K562 (cell line): ENCODE measurements around the gene MYLK4. TPM values are rescaled to one million over a fixed set of nuclear protein-coding genes. Genes with fewer than 3 reads are reported as not detected.

Experiments
- ARID1B ChIP-seq: fragments of 450-650 bp; IDR thresholded peaks from 2 replicates; pipeline ENCODE4 v1.6.1; 2016; ENCODE audit warnings: antibody characterized with exemption, mild to moderate bottlenecking, inconsistent platforms
- MAZ ChIP-seq, 2 experiments: fragments of 450-650 bp in 1 of 2; sonication (generic) in 1 of 2; formaldehyde crosslinking; IDR thresholded peaks in 1 of 2; conservative IDR thresholded peaks in 1 of 2; 2 replicates each; pipeline versions ENCODE4 v1.4.0 to v1.5.0; 2020; ENCODE audit warnings: mild to moderate bottlenecking in 1 of 2, missing genetic modification reagents in 1 of 2
- NFE2 ChIP-seq: IDR thresholded peaks from 2 replicates; pipeline ENCODE4 v1.6.1; 2014; ENCODE audit warnings: antibody characterized with exemption, low read depth
- RBM25 ChIP-seq: fragments of 200-400 bp; formaldehyde crosslinking; IDR thresholded peaks from 2 replicates; pipeline ENCODE4 v1.6.1; 2018; ENCODE audit warnings: low read length, low read depth, moderate library complexity; ENCODE audit not compliant: severe bottlenecking
- SMAD2 ChIP-seq: fragments of 150-350 bp; IDR thresholded peaks from 2 replicates; pipeline ENCODE4 v1.6.1; 2014; ENCODE audit warnings: low read depth, mild to moderate bottlenecking, low read length
- SMARCE1 ChIP-seq: fragments of 450-650 bp; IDR thresholded peaks from 2 replicates; pipeline ENCODE4 v1.7.1; 2016; ENCODE audit warnings: mild to moderate bottlenecking
- ZBTB12 ChIP-seq: fragments of 250-450 bp; sonication (Bioruptor Pico); IDR thresholded peaks from 2 replicates; pipeline ENCODE4 v1.4.0; 2020
- ZNF263 ChIP-seq: sonication (generic); formaldehyde crosslinking; IDR thresholded peaks from 2 replicates; pipeline ENCODE4 v1.8.0; 2022; ENCODE audit warnings: mild to moderate bottlenecking, missing genetic modification reagents, borderline replicate concordance
- ZNF408 ChIP-seq: fragments of 250-450 bp; sonication (Bioruptor Pico); IDR thresholded peaks from 2 replicates; pipeline ENCODE4 v1.4.0; 2020; ENCODE audit warnings: low read depth, mild to moderate bottlenecking, moderate library complexity
- ZNF696 ChIP-seq: fragments of 250-450 bp; sonication (Bioruptor Pico); conservative IDR thresholded peaks from 2 replicates; pipeline ENCODE4 v1.4.0; 2020; ENCODE audit warnings: mild to moderate bottlenecking, moderate library complexity
- ZNF785 ChIP-seq: fragments of 250-450 bp; sonication (Bioruptor Pico); IDR thresholded peaks from 2 replicates; pipeline ENCODE4 v1.4.0; 2020; ENCODE audit warnings: mild to moderate bottlenecking
- polyA plus RNA-seq, 8 experiments: library from polyadenylated mRNA; depleted of rRNA in 4 of 8; stranded (reverse) in 5 of 8; unstranded in 3 of 8; fragments of >200 nt; fragmentation: Nextera tagmentation in 2 of 8; fragmentation: Illumina TruSeq in 1 of 8; extraction: Ambion mirVana in 2 of 8; extraction: Trizol in 1 of 8; gene quantifications; 2 replicates each; pipeline versions ENCODE4 v1.2.1 to v1.2.3, GENCODE V29; 2011 to 2014; ENCODE audit warnings: inconsistent platforms in 1 of 8, missing spikeins in 1 of 8
- total RNA-seq, 7 experiments: library from RNA; depleted of rRNA in 6 of 7; stranded (reverse); fragments of >200 nt in 6 of 7; fragmentation: Illumina TruSeq in 2 of 7; extraction: Trizol in 2 of 7; gene quantifications; 2 replicates each; pipeline versions ENCODE4 v1.2.1 to v1.2.3, GENCODE V29; 2011 to 2021; ENCODE audit warnings: low replicate concordance in 1 of 7
- TF ChIP-seq, protein P1 (sequence below), 2 experiments: fragments of 450-650 bp; formaldehyde crosslinking in 1 of 2; IDR thresholded peaks; 2 replicates each; pipeline versions ENCODE4 v1.4.0 to v1.6.1; 2014 to 2020; ENCODE audit warnings: mild to moderate bottlenecking in 2 of 2, borderline replicate concordance in 1 of 2, low read depth in 1 of 2
- TF ChIP-seq, protein P2 (sequence below), 2 experiments: IDR thresholded peaks; 2 replicates each; pipeline ENCODE4 v1.6.1; 2011; ENCODE audit warnings: borderline replicate concordance in 1 of 2, control low read depth in 1 of 2, low read depth in 1 of 2, low read length in 1 of 2, mild to moderate bottlenecking in 1 of 2, mixed read lengths in 1 of 2, moderate library complexity in 1 of 2; ENCODE audit not compliant: insufficient read depth in 1 of 2, insufficient read length in 1 of 2, poor library complexity in 1 of 2, severe bottlenecking in 1 of 2; ENCODE audit errors: extremely low read depth in 1 of 2
- TF ChIP-seq, protein P3 (sequence below): sonication (generic); formaldehyde crosslinking; IDR thresholded peaks from 2 replicates; pipeline ENCODE4 v1.8.1; 2023; ENCODE audit warnings: mild to moderate bottlenecking, missing genetic modification reagents, moderate library complexity
- TF ChIP-seq, protein P4 (sequence below), 2 experiments: fragments of 250-450 bp in 1 of 2; fragments of 450-650 bp in 1 of 2; sonication (Bioruptor Pico) in 1 of 2; IDR thresholded peaks; 2 replicates each; pipeline versions ENCODE4 v1.6.1 to v1.8.0; 2016 to 2021; ENCODE audit warnings: mild to moderate bottlenecking in 2 of 2, moderate library complexity in 2 of 2, missing compliant biosample characterization in 1 of 2, missing genetic modification characterization in 1 of 2

The MYLK4 gene
- total and polyA plus RNA-seq, 9 of the 15 experiments (the other 6 are each of a cell fraction or from before 2014, with no cell fraction given), result 0.01 to 0.15 (median 0.06) TPM

DNA sequence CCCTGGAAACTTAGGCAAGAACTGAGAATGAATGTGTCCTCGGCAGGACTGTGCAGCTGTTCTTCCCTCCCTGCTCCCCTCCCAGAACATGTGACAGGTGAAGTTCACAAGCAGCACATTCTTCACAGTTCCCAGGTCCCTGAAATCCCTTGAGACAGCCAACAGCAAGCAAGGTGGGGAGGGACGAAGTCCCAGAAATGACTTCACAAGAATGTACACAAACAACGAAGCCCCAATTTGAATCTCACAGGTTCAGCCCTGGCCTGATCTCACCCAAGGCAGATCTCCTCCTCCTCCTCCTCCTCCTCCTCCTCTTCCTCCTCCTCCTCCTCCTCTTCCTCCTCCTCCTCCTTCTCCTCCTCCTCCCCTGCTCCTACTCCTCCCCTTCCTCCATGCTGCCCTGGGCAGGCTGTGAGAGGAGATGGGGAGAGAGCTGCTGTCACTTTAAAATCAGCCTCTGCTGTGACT, 46.9 kb upstream of the MYLK4 start (continued):
- TF ChIP-seq, protein P1, sequence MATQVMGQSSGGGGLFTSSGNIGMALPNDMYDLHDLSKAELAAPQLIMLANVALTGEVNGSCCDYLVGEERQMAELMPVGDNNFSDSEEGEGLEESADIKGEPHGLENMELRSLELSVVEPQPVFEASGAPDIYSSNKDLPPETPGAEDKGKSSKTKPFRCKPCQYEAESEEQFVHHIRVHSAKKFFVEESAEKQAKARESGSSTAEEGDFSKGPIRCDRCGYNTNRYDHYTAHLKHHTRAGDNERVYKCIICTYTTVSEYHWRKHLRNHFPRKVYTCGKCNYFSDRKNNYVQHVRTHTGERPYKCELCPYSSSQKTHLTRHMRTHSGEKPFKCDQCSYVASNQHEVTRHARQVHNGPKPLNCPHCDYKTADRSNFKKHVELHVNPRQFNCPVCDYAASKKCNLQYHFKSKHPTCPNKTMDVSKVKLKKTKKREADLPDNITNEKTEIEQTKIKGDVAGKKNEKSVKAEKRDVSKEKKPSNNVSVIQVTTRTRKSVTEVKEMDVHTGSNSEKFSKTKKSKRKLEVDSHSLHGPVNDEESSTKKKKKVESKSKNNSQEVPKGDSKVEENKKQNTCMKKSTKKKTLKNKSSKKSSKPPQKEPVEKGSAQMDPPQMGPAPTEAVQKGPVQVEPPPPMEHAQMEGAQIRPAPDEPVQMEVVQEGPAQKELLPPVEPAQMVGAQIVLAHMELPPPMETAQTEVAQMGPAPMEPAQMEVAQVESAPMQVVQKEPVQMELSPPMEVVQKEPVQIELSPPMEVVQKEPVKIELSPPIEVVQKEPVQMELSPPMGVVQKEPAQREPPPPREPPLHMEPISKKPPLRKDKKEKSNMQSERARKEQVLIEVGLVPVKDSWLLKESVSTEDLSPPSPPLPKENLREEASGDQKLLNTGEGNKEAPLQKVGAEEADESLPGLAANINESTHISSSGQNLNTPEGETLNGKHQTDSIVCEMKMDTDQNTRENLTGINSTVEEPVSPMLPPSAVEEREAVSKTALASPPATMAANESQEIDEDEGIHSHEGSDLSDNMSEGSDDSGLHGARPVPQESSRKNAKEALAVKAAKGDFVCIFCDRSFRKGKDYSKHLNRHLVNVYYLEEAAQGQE (IDR thresholded peaks at IDR 0.05; ENCODE audit: borderline replicate concordance), result no peak
- TF ChIP-seq, protein P1 (CRISPR knock-in tag; IDR thresholded peaks at IDR 0.05; ENCODE audit: low read depth), result no peak
- TF ChIP-seq MAZ (CRISPR knock-in tag; conservative IDR thresholded peaks at IDR 0.05 in 1 of 2, IDR thresholded peaks at IDR 0.05 in 1 of 2) (no peak), ZNF263 (CRISPR knock-in tag) (peak; percentile 98), RBM25 (no peak), ZNF696 (CRISPR knock-in tag) (no peak), ARID1B (peak; percentile 32; the same call in 1 of the 2 replicates), SMAD2 (no peak), ZNF408 (CRISPR knock-in tag) (no peak), NFE2 (no peak), ZBTB12 (CRISPR knock-in tag) (no peak), SMARCE1 (no peak), ZNF785 (no peak)
- TF ChIP-seq, protein P2, sequence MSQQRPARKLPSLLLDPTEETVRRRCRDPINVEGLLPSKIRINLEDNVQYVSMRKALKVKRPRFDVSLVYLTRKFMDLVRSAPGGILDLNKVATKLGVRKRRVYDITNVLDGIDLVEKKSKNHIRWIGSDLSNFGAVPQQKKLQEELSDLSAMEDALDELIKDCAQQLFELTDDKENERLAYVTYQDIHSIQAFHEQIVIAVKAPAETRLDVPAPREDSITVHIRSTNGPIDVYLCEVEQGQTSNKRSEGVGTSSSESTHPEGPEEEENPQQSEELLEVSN (IDR thresholded peaks at IDR 0.05; ENCODE audit: borderline replicate concordance in 1 of 2, extremely low read depth in 1 of 2, insufficient read depth in 1 of 2, insufficient read length in 1 of 2, low read depth in 1 of 2, low read length in 1 of 2, poor library complexity in 1 of 2, severe bottlenecking in 1 of 2), result peak in 1 of 2 experiments; percentile 21
- TF ChIP-seq, protein P3, sequence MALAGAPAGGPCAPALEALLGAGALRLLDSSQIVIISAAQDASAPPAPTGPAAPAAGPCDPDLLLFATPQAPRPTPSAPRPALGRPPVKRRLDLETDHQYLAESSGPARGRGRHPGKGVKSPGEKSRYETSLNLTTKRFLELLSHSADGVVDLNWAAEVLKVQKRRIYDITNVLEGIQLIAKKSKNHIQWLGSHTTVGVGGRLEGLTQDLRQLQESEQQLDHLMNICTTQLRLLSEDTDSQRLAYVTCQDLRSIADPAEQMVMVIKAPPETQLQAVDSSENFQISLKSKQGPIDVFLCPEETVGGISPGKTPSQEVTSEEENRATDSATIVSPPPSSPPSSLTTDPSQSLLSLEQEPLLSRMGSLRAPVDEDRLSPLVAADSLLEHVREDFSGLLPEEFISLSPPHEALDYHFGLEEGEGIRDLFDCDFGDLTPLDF (CRISPR knock-in tag), result no peak
- TF ChIP-seq, protein P4, sequence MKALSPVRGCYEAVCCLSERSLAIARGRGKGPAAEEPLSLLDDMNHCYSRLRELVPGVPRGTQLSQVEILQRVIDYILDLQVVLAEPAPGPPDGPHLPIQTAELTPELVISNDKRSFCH (CRISPR knock-in tag; IDR thresholded peaks at IDR 0.05), result no peak
- TF ChIP-seq, protein P4 (tag; IDR thresholded peaks at IDR 0.05), result no peak
